22Rv1 (cell line): ENCODE data around the gene BHMT.

Experiments used
- ZFX ChIP-seq: fragments of 450-650 bp; IDR thresholded peaks from 2 replicates; pipeline ENCODE4 v1.6.1; 2017; ENCODE audit warnings: antibody characterized with exemption, borderline replicate concordance
- TF ChIP-seq, protein P1 (sequence below): fragments of 450-650 bp; IDR thresholded peaks from 2 replicates; pipeline ENCODE4 v1.5.1; 2017; ENCODE audit warnings: mild to moderate bottlenecking

- TF ChIP-seq, protein P1, sequence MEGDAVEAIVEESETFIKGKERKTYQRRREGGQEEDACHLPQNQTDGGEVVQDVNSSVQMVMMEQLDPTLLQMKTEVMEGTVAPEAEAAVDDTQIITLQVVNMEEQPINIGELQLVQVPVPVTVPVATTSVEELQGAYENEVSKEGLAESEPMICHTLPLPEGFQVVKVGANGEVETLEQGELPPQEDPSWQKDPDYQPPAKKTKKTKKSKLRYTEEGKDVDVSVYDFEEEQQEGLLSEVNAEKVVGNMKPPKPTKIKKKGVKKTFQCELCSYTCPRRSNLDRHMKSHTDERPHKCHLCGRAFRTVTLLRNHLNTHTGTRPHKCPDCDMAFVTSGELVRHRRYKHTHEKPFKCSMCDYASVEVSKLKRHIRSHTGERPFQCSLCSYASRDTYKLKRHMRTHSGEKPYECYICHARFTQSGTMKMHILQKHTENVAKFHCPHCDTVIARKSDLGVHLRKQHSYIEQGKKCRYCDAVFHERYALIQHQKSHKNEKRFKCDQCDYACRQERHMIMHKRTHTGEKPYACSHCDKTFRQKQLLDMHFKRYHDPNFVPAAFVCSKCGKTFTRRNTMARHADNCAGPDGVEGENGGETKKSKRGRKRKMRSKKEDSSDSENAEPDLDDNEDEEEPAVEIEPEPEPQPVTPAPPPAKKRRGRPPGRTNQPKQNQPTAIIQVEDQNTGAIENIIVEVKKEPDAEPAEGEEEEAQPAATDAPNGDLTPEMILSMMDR, result no peak
- TF ChIP-seq ZFX, result no peak
Measured at GRCh38 chr5:79135790-79136553, 24.4 kb downstream of the BHMT start.
